ENCODE results near the gene DTYMK.

- TF ChIP-seq EP300 (IDR thresholded peaks at IDR 0.05) (no peak), CTCF (IDR thresholded peaks at IDR 0.05) (no peak)
Measured at GRCh38 chr2:241649404-241649803, 37.2 kb downstream of the DTYMK start.

Measured in upper lobe of left lung (tissue), 4 donors.